K562 (cell line): ENCODE results near the gene RNF11. TPM values are rescaled to one million over a fixed set of nuclear protein-coding genes. Genes with fewer than 3 reads are reported as not detected.

Source experiments
- BRCA1 ChIP-seq, 2 experiments: fragments of 450-650 bp in 1 of 2; sonication (generic) in 1 of 2; formaldehyde crosslinking in 1 of 2; IDR thresholded peaks; 2 replicates each; pipeline versions ENCODE4 v1.5.0 to v1.6.1; 2017 to 2020; ENCODE audit warnings: mild to moderate bottlenecking in 1 of 2, missing genetic modification reagents in 1 of 2
- CTBP1 ChIP-seq: fragments of 450-650 bp; IDR thresholded peaks from 2 replicates; pipeline ENCODE4 v1.6.1; 2016; ENCODE audit warnings: borderline replicate concordance
- MED1 ChIP-seq: sonication (generic); formaldehyde crosslinking; IDR thresholded peaks from 2 replicates; pipeline ENCODE4 v1.8.1; 2023; ENCODE audit warnings: missing genetic modification reagents, borderline replicate concordance
- MEIS2 ChIP-seq: fragments of 450-650 bp; IDR thresholded peaks from 2 replicates; pipeline ENCODE4 v1.6.1; 2014; ENCODE audit warnings: mild to moderate bottlenecking; ENCODE audit not compliant: partially characterized antibody
- TRIM28 ChIP-seq: fragments of 450-650 bp; IDR thresholded peaks from 2 replicates; pipeline ENCODE4 v1.6.1; 2017
- polyA plus RNA-seq, 8 experiments: library from polyadenylated mRNA; depleted of rRNA in 4 of 8; stranded (reverse) in 5 of 8; unstranded in 3 of 8; fragments of >200 nt; fragmentation: Nextera tagmentation in 2 of 8; fragmentation: Illumina TruSeq in 1 of 8; extraction: Ambion mirVana in 2 of 8; extraction: Trizol in 1 of 8; gene quantifications; 2 replicates each; pipeline versions ENCODE4 v1.2.1 to v1.2.3, GENCODE V29; 2011 to 2014; ENCODE audit warnings: inconsistent platforms in 1 of 8, missing spikeins in 1 of 8
- total RNA-seq, 7 experiments: library from RNA; depleted of rRNA in 6 of 7; stranded (reverse); fragments of >200 nt in 6 of 7; fragmentation: Illumina TruSeq in 2 of 7; extraction: Trizol in 2 of 7; gene quantifications; 2 replicates each; pipeline versions ENCODE4 v1.2.1 to v1.2.3, GENCODE V29; 2011 to 2021; ENCODE audit warnings: low replicate concordance in 1 of 7
- TF ChIP-seq, protein P1 (sequence below): fragments of 450-650 bp; IDR thresholded peaks from 2 replicates; pipeline ENCODE4 v1.6.1; 2016; ENCODE audit warnings: low read depth
- TF ChIP-seq, protein P2 (sequence below): IDR thresholded peaks from 2 replicates; pipeline ENCODE4 v1.6.1; 2012; ENCODE audit warnings: low read depth, low read length, improper control_type of control experiment, borderline replicate concordance
- TF ChIP-seq, protein P3 (sequence below): fragments of 450-650 bp; IDR thresholded peaks from 2 replicates; pipeline ENCODE4 v1.6.1; 2016; ENCODE audit warnings: mild to moderate bottlenecking

The RNF11 gene
- total and polyA plus RNA-seq, 9 of the 15 experiments (the other 6 are each of a cell fraction or from before 2014, with no cell fraction given), result 5.7 to 34.3 (median 23.1) TPM

DNA sequence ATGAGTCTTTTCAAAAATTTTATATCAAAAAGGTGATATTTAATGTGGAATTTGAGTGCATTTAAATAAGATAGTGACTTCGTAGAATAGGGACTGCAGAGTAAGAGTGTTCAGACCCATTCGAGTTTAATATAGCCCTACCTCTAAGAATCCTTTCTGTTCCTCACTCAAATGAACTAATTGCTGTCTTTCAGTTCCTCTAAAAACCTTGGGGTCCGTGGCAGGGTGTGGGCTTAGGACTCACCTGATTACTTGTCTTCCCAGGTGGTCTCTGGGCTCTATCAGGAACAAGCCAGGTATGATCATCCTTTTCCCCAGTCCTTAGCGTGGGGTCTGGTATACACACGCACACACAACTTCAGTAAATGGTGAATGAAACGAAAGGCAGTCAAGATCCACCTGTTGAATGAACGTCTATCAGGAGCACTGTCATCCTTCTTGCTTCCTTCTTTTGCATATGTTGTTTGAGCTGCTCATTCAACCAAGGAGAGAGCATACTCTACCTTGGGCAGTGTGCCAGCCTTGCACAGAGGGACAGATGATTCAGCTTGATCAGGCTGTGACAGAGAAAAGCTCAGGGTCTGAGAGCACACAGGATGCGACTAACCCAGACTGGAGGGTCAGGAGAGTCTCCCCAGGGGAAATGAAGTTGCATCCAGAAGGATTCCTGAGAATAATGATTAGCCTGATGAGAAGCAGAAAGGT, 1.2 kb upstream of the RNF11 start (continued):
- TF ChIP-seq, protein P1, sequence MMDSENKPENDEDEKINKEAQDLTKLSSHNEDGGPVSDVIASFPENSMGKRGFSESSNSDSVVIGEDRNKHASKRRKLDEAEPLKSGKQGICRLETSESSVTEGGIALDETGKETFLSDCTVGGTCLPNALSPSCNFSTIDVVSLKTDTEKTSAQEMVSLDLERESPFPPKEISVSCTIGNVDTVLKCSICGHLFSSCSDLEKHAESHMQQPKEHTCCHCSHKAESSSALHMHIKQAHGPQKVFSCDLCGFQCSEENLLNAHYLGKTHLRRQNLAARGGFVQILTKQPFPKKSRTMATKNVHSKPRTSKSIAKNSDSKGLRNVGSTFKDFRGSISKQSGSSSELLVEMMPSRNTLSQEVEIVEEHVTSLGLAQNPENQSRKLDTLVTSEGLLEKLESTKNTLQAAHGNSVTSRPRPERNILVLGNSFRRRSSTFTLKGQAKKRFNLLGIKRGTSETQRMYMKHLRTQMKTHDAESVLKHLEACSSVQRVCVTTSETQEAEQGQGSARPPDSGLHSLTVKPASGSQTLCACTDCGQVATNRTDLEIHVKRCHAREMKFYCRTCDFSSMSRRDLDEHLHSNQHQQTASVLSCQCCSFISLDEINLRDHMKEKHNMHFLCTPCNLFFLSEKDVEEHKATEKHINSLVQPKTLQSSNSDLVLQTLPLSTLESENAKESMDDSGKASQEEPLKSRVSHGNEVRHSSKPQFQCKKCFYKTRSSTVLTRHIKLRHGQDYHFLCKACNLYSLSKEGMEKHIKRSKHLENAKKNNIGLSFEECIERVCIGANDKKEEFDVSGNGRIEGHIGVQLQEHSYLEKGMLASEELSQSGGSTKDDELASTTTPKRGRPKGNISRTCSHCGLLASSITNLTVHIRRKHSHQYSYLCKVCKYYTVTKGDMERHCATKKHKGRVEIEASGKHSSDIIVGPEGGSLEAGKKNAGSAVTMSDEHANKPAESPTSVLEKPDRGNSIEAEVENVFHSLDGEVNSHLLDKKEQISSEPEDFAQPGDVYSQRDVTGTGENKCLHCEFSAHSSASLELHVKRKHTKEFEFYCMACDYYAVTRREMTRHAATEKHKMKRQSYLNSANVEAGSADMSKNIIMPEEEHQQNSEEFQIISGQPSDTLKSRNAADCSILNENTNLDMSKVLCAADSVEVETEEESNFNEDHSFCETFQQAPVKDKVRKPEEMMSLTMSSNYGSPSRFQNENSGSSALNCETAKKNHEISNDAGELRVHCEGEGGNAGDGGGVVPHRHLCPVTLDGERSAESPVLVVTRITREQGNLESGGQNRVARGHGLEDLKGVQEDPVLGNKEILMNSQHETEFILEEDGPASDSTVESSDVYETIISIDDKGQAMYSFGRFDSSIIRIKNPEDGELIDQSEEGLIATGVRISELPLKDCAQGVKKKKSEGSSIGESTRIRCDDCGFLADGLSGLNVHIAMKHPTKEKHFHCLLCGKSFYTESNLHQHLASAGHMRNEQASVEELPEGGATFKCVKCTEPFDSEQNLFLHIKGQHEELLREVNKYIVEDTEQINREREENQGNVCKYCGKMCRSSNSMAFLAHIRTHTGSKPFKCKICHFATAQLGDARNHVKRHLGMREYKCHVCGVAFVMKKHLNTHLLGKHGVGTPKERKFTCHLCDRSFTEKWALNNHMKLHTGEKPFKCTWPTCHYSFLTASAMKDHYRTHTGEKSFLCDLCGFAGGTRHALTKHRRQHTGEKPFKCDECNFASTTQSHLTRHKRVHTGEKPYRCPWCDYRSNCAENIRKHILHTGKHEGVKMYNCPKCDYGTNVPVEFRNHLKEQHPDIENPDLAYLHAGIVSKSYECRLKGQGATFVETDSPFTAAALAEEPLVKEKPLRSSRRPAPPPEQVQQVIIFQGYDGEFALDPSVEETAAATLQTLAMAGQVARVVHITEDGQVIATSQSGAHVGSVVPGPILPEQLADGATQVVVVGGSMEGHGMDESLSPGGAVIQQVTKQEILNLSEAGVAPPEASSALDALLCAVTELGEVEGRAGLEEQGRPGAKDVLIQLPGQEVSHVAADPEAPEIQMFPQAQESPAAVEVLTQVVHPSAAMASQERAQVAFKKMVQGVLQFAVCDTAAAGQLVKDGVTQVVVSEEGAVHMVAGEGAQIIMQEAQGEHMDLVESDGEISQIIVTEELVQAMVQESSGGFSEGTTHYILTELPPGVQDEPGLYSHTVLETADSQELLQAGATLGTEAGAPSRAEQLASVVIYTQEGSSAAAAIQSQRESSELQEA, result no peak
- TF ChIP-seq CTBP1 (peak; percentile 66), TRIM28 (no peak), BRCA1 (IDR thresholded peaks at IDR 0.05) (no peak), BRCA1 (CRISPR knock-in tag; IDR thresholded peaks at IDR 0.05) (no peak), MED1 (CRISPR knock-in tag) (no peak), MEIS2 (peak; percentile 42)
- TF ChIP-seq, protein P2, sequence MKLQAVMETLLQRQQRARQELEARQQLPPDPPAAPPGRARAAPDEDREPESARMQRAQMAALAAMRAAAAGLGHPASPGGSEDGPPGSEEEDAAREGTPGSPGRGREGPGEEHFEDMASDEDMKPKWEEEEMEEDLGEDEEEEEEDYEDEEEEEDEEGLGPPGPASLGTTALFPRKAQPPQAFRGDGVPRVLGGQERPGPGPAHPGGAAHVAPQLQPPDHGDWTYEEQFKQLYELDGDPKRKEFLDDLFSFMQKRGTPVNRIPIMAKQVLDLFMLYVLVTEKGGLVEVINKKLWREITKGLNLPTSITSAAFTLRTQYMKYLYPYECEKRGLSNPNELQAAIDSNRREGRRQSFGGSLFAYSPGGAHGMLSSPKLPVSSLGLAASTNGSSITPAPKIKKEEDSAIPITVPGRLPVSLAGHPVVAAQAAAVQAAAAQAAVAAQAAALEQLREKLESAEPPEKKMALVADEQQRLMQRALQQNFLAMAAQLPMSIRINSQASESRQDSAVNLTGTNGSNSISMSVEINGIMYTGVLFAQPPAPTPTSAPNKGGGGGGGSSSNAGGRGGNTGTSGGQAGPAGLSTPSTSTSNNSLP, result no peak
- TF ChIP-seq, protein P3, sequence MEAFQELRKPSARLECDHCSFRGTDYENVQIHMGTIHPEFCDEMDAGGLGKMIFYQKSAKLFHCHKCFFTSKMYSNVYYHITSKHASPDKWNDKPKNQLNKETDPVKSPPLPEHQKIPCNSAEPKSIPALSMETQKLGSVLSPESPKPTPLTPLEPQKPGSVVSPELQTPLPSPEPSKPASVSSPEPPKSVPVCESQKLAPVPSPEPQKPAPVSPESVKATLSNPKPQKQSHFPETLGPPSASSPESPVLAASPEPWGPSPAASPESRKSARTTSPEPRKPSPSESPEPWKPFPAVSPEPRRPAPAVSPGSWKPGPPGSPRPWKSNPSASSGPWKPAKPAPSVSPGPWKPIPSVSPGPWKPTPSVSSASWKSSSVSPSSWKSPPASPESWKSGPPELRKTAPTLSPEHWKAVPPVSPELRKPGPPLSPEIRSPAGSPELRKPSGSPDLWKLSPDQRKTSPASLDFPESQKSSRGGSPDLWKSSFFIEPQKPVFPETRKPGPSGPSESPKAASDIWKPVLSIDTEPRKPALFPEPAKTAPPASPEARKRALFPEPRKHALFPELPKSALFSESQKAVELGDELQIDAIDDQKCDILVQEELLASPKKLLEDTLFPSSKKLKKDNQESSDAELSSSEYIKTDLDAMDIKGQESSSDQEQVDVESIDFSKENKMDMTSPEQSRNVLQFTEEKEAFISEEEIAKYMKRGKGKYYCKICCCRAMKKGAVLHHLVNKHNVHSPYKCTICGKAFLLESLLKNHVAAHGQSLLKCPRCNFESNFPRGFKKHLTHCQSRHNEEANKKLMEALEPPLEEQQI, result no peak
